Smooth muscle cell (in vitro differentiated cells): Measurements from ENCODE around the gene MAN1A1. TPM values are rescaled to one million over a fixed set of nuclear protein-coding genes. Genes with fewer than 3 reads are reported as not detected.

Experiments used
- DNase-seq: peaks from one replicate; lab custom pipeline; 2025; ENCODE audit not compliant: unreplicated experiment; lab: John Stamatoyannopoulos, UW
- H2AFZ ChIP-seq: fragments of 200-600 bp; sonication (generic); 2 replicates; pipeline ENCODE4 v1.6.0; 2016; ENCODE audit warnings: antibody characterized with exemption, low read depth, mild to moderate bottlenecking
- H3F3A ChIP-seq: fragments of 200-600 bp; sonication (generic); 2 replicates; pipeline ENCODE4 v1.6.0; 2017; ENCODE audit warnings: antibody characterized with exemption, low read depth
- H3K27ac ChIP-seq: fragments of 200-600 bp; sonication (generic); 2 replicates; pipeline ENCODE4 v1.5.1; 2016; ENCODE audit warnings: low read depth, mild to moderate bottlenecking
- H3K27me3 ChIP-seq: fragments of 200-600 bp; sonication (generic); 2 replicates; pipeline ENCODE4 v1.6.1; 2016; ENCODE audit warnings: low read depth, mild to moderate bottlenecking
- H3K36me3 ChIP-seq: fragments of 200-600 bp; sonication (generic); 2 replicates; pipeline ENCODE4 v1.5.1; 2016; ENCODE audit warnings: low read depth
- H3K4me1 ChIP-seq: fragments of 200-600 bp; sonication (generic); 2 replicates; pipeline ENCODE4 v1.5.1; 2016; ENCODE audit warnings: low read depth
- H3K4me2 ChIP-seq: fragments of 200-600 bp; sonication (generic); 2 replicates; pipeline ENCODE4 v1.6.0; 2016; ENCODE audit warnings: mild to moderate bottlenecking
- H3K4me3 ChIP-seq: fragments of 200-600 bp; sonication (generic); 2 replicates; pipeline ENCODE4 v1.5.1; 2016; ENCODE audit warnings: mild to moderate bottlenecking
- H3K79me2 ChIP-seq: fragments of 200-600 bp; sonication (generic); 2 replicates; pipeline ENCODE4 v1.6.0; 2016; ENCODE audit warnings: low read depth, mild to moderate bottlenecking
- H3K9ac ChIP-seq: fragments of 200-600 bp; sonication (generic); 2 replicates; pipeline ENCODE4 v1.6.0; 2016; ENCODE audit warnings: low read depth
- H3K9me3 ChIP-seq: fragments of 200-600 bp; sonication (generic); replicated peaks from 2 replicates; pipeline ENCODE4 v1.5.1; 2016; ENCODE audit warnings: low read depth
- H4K20me1 ChIP-seq: fragments of 200-600 bp; sonication (generic); 2 replicates; pipeline ENCODE4 v1.6.0; 2016; ENCODE audit warnings: low read depth
- WGBS: methylation state at CpG from one replicate; pipeline ENCODE4 v1.1.7; 2016; ENCODE audit warnings: low lambda C conversion rate; 5-methylcytosine and 5-hydroxymethylcytosine counted together
- polyA plus RNA-seq: library from polyadenylated mRNA; unstranded; fragments of >200 nt; fragmentation: Nextera tagmentation; extraction: Ambion mirVana; gene quantifications from 2 replicates; pipeline ENCODE4 v1.2.1, GENCODE V29; 2016
- total RNA-seq: library from RNA; depleted of rRNA; stranded (reverse); fragments of >200 nt; gene quantifications from 2 replicates; pipeline ENCODE4 v1.2.3, GENCODE V29; 2014
- TF ChIP-seq, protein P1 (sequence below): fragments of 200-600 bp; sonication (generic); IDR thresholded peaks from 2 replicates; pipeline ENCODE4 v1.5.1; 2017; ENCODE audit warnings: borderline replicate concordance, mild to moderate bottlenecking, antibody characterized with exemption; ENCODE audit not compliant: insufficient read depth, poor library complexity, severe bottlenecking

MAN1A1 gene
- total and polyA plus RNA-seq, 2 experiments from 2014 or later = 57.1 to 127 TPM

DNA sequence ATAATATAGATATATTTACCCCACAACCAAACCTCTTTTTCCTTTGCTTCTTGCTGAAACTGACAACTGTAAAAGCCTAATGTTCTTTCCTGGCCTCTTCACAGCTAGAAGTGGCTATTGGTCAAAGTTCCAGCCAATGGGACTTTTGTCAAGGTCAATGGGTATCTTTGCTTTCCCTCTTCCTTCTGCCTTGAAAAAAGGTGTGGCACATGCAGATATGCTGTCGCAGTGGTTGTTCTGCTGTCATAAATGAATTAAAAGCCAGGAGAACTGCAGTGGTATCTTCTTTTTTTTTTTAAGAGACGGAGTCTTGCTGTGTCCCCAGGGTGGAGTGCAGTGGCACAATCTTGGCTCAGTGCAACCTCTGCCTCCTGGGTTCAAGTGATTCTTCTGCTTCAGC is 29.9 kb downstream of the MAN1A1 start:
- Histone ChIP-seq H2AFZ (no peak overlapping the region), H3K27me3 (no peaks in the 10 kb centered on the region), H3K9ac (no peak overlapping the region), H3K4me3 (no peak overlapping the region), H4K20me1 (peaks cover 63% of the 10 kb centered on the region), H3K4me1 (no peaks in the 10 kb centered on the region), H3F3A (no peaks in the 10 kb centered on the region), H3K36me3 (no peaks in the 10 kb centered on the region), H3K9me3 (no peaks in the 10 kb centered on the region), H3K4me2 (no peak overlapping the region), H3K79me2 (peaks cover 97% of the 10 kb centered on the region), H3K27ac (no peak overlapping the region)
- TF ChIP-seq, protein P1, sequence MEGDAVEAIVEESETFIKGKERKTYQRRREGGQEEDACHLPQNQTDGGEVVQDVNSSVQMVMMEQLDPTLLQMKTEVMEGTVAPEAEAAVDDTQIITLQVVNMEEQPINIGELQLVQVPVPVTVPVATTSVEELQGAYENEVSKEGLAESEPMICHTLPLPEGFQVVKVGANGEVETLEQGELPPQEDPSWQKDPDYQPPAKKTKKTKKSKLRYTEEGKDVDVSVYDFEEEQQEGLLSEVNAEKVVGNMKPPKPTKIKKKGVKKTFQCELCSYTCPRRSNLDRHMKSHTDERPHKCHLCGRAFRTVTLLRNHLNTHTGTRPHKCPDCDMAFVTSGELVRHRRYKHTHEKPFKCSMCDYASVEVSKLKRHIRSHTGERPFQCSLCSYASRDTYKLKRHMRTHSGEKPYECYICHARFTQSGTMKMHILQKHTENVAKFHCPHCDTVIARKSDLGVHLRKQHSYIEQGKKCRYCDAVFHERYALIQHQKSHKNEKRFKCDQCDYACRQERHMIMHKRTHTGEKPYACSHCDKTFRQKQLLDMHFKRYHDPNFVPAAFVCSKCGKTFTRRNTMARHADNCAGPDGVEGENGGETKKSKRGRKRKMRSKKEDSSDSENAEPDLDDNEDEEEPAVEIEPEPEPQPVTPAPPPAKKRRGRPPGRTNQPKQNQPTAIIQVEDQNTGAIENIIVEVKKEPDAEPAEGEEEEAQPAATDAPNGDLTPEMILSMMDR = no peak
- WGBS = 100% methylated on average over 2 of the region's 2 CpGs
- no peak for DNase-seq

DNA sequence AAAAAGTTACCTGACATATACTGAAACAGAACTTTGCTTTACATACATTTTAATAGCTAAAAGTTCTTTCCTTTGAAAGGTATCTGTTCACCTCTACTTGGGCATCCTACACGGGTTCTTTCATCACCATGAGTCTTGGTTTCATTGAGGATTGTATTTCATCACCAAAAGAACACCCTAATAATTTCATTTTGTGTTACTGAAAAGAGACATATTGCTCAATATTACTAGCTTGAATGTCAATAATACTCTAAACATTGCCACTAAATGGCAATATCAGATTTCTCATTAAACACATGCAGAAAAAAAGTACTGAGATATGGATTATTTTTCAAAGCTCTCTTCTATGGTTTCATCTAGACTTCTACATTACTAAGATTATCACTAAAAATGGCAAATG is 30.8 kb downstream of the MAN1A1 start:
- no peaks in the 10 kb centered on the region for H3K9me3 ChIP-seq
- H3K27ac ChIP-seq = no peak overlapping the region
- H2AFZ ChIP-seq = no peak overlapping the region
- H4K20me1 ChIP-seq = peaks cover 62% of the 10 kb centered on the region
- H3F3A ChIP-seq = no peaks in the 10 kb centered on the region
- H3K4me3 ChIP-seq = no peak overlapping the region
- H3K4me1 ChIP-seq = no peaks in the 10 kb centered on the region
- no peak for DNase-seq
- no peak overlapping the region for H3K9ac ChIP-seq
- 93% methylated on average over 1 of the region's 1 CpG for WGBS
- no peaks in the 10 kb centered on the region for H3K36me3 ChIP-seq
- no peak overlapping the region for H3K4me2 ChIP-seq
- H3K79me2 ChIP-seq = peaks cover 87% of the 10 kb centered on the region
- TF ChIP-seq, protein P1 = no peak
- no peaks in the 10 kb centered on the region for H3K27me3 ChIP-seq

DNA sequence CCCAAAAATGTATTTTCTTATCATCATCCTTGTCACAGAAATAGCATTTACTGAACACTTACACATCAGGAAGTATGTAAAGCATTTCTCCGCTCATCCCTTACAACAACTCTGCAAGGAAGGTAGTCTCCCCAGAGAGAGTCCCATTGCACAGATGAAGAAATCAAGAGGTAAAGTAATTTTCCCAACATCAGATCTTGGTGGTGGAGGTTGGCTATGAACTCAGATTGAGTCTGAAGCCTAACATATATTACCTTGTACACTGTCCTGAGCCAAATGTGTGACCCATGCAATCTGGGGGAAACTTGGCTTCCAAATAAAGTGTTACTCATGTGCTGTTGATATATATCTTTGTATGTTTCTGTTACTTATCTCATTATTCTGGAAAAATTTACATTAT is 31.4 kb downstream of the MAN1A1 start:
- Histone ChIP-seq H3K27me3 (no peaks in the 10 kb centered on the region), H2AFZ (no peak overlapping the region), H3K9me3 (no peaks in the 10 kb centered on the region), H3K4me1 (no peaks in the 10 kb centered on the region), H3K27ac (no peak overlapping the region), H3K9ac (no peak overlapping the region), H3K4me3 (no peak overlapping the region), H4K20me1 (peaks cover 61% of the 10 kb centered on the region), H3K4me2 (no peak overlapping the region), H3K79me2 (peaks cover 83% of the 10 kb centered on the region), H3K36me3 (no peaks in the 10 kb centered on the region), H3F3A (no peaks in the 10 kb centered on the region)
- 48% methylated on average over 1 of the region's 1 CpG for WGBS
- TF ChIP-seq, protein P1 = no peak
- no peak for DNase-seq

DNA sequence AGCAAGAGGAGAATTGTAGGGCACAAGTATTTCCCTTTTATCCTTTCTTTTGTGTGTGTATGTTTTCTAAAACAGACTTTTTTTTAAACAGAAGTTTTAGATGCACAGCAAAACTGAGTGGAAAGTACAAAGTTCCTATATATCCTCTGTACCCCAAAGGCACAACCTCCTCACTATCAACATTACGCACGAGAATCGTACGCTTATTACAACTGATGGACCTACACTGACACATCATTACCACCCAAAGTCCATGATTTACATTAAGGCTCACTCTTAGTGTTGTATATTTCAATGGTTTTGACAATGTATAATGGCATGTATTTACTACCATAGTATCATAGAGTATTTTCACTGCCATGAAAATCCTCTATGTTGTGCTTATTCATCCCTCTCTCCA is 32.6 kb downstream of the MAN1A1 start:
- Histone ChIP-seq H3K9ac (no peak overlapping the region), H4K20me1 (peaks cover 54% of the 10 kb centered on the region), H3K36me3 (no peaks in the 10 kb centered on the region), H3K27ac (no peak overlapping the region), H3K4me3 (no peak overlapping the region), H3K9me3 (no peaks in the 10 kb centered on the region), H2AFZ (no peak overlapping the region), H3K4me1 (peaks cover 1% of the 10 kb centered on the region), H3K4me2 (no peak overlapping the region), H3K79me2 (peaks cover 83% of the 10 kb centered on the region), H3F3A (no peaks in the 10 kb centered on the region), H3K27me3 (no peaks in the 10 kb centered on the region)
- TF ChIP-seq, protein P1 = no peak
- WGBS = 95% methylated on average over 4 of the region's 4 CpGs
- no peak for DNase-seq
